H1 (cell line): Measurements from ENCODE around the gene MSH4. TPM values are rescaled to one million over a fixed set of nuclear protein-coding genes. Genes with fewer than 3 reads are reported as not detected.
"Not testable (repeated sequence)": the region's sequence is repeated elsewhere in the genome, so short reads cannot be mapped to it uniquely, and the experiment has no call there.

Experiments
- CTCF ChIA-PET: fragments of 300-600 bp; sonication (Branson Sonifier 250); formaldehyde crosslinking; loops from one replicate; lab custom pipeline; 2021; ENCODE audit not compliant: partially characterized antibody; lab: Charles Lee
- POLR2A ChIA-PET: fragments of 300-600 bp; sonication (Branson Sonifier 250); formaldehyde crosslinking; loops from one replicate; lab custom pipeline; 2021; ENCODE audit warnings: inconsistent platforms; ENCODE audit not compliant: partially characterized antibody; lab: Charles Lee
- DNase-seq, 2 experiments: peaks; one replicate each; pipeline versions ENCODE4 v3.0.0 to v3.0.0-alpha.2; 2010 to 2022; ENCODE audit warnings: low spot score in 2 of 2, low read depth in 1 of 2, mixed read lengths in 1 of 2
- FAIRE-seq: peaks from 2 replicates; lab custom pipeline; 2011; peaks lifted over from hg19 to GRCh38; lab: Jason Lieb, UNC
- H2AFZ ChIP-seq: 2 replicates; pipeline ENCODE4 v1.8.1; 2012; ENCODE audit warnings: low read length, inconsistent platforms
- H2AK5ac ChIP-seq: 2 replicates; pipeline ENCODE4 v1.6.1; 2013; ENCODE audit warnings: low read depth, low read length
- H2BK120ac ChIP-seq: replicated peaks from 2 replicates; pipeline ENCODE3; 2013; ENCODE audit warnings: low read depth, low read length, inconsistent platforms
- H2BK12ac ChIP-seq: 2 replicates; pipeline ENCODE4 v1.6.1; 2013; ENCODE audit warnings: low read depth, low read length
- H2BK15ac ChIP-seq: 2 replicates; pipeline ENCODE4 v1.6.1; 2013; ENCODE audit warnings: low read length
- H2BK20ac ChIP-seq: 2 replicates; pipeline ENCODE4 v1.6.1; 2013; ENCODE audit warnings: low read length
- H2BK5ac ChIP-seq: 2 replicates; pipeline ENCODE4 v1.6.1; 2013; ENCODE audit warnings: low read depth, low read length
- H3K14ac ChIP-seq: 2 replicates; pipeline ENCODE4 v1.6.1; 2013; ENCODE audit warnings: inconsistent platforms; ENCODE audit not compliant: insufficient read length
- H3K18ac ChIP-seq: 2 replicates; pipeline ENCODE4 v1.6.1; 2013; ENCODE audit warnings: low read length; ENCODE audit errors: extremely low read depth
- H3K23ac ChIP-seq: 2 replicates; pipeline ENCODE4 v1.6.1; 2013; ENCODE audit warnings: inconsistent platforms; ENCODE audit not compliant: insufficient read length
- H3K23me2 ChIP-seq: 2 replicates; pipeline ENCODE4 v1.6.1; 2013; ENCODE audit warnings: low read depth, low read length
- H3K27ac ChIP-seq: 2 replicates; pipeline ENCODE4 v1.6.1; 2011; ENCODE audit warnings: low read depth, low read length, inconsistent platforms
- H3K27me3 ChIP-seq, 4 experiments: replicated peaks in 1 of 4; 1 replicate in 1 of 4; 2 replicates in 3 of 4; pipeline versions ENCODE4 v1.6.1 to v1.8.1; 2011 to 2013; ENCODE audit warnings: low read length in 3 of 4, mild to moderate bottlenecking in 3 of 4, inconsistent platforms in 2 of 4, mixed read lengths in 2 of 4, moderate library complexity in 1 of 4; ENCODE audit not compliant: control insufficient read depth in 3 of 4, insufficient read depth in 3 of 4; ENCODE audit errors: extremely low read depth in 1 of 4
- H3K36me3 ChIP-seq, 4 experiments: 2 replicates each; pipeline versions ENCODE4 v1.6.1 to v1.8.1; 2011 to 2013; ENCODE audit warnings: mild to moderate bottlenecking in 4 of 4, low read length in 3 of 4, moderate library complexity in 2 of 4, control low read depth in 1 of 4, inconsistent platforms in 1 of 4; ENCODE audit not compliant: insufficient read depth in 4 of 4, control insufficient read depth in 2 of 4
- H3K4ac ChIP-seq: replicated peaks from 2 replicates; pipeline ENCODE3; 2013; ENCODE audit warnings: low read length, low read depth, mixed read lengths, inconsistent platforms; ENCODE audit not compliant: insufficient read length
- H3K4me1 ChIP-seq, 4 experiments: replicated peaks in 1 of 4; 1 replicate in 1 of 4; 2 replicates in 3 of 4; pipeline versions ENCODE4 v1.6.1 to v1.8.1; 2011 to 2013; ENCODE audit warnings: low read length in 3 of 4, inconsistent platforms in 2 of 4, mixed read lengths in 1 of 4; ENCODE audit not compliant: insufficient read depth in 4 of 4, control insufficient read depth in 3 of 4
- H3K4me2 ChIP-seq, 2 experiments: 2 replicates each; pipeline versions ENCODE4 v1.6.1 to v1.8.1; 2011 to 2013; ENCODE audit warnings: low read depth in 2 of 2, low read length in 2 of 2, control low read depth in 1 of 2, inconsistent platforms in 1 of 2, mild to moderate bottlenecking in 1 of 2; ENCODE audit not compliant: insufficient read depth in 1 of 2
- H3K4me3 ChIP-seq, 4 experiments: fragments of 200-600, 300-600 bp in 1 of 4; sonication (generic), shearing (Covaris generic), sonication (Bioruptor Twin) in 1 of 4; 2 replicates each; pipeline versions ENCODE4 v1.5.1 to v1.8.1; 2011 to 2016; ENCODE audit warnings: low read length in 4 of 4, low read depth in 3 of 4, control low read depth in 2 of 4, inconsistent platforms in 2 of 4, mild to moderate bottlenecking in 2 of 4, mixed read lengths in 1 of 4, moderate library complexity in 1 of 4; ENCODE audit not compliant: insufficient read depth in 2 of 4; ENCODE audit errors: extremely low read depth in 1 of 4
- H3K56ac ChIP-seq: replicated peaks from 2 replicates; pipeline ENCODE3; 2013; ENCODE audit warnings: low read depth, mild to moderate bottlenecking, mixed read lengths, low read length, inconsistent platforms; ENCODE audit not compliant: insufficient read length
- H3K79me1 ChIP-seq: 2 replicates; pipeline ENCODE4 v1.6.1; 2013; ENCODE audit warnings: low read depth, low read length, control low read depth
- H3K79me2 ChIP-seq, 2 experiments: 2 replicates each; pipeline versions ENCODE4 v1.6.1 to v1.8.1; 2012 to 2013; ENCODE audit warnings: low read length in 2 of 2, mild to moderate bottlenecking in 2 of 2, inconsistent platforms in 1 of 2; ENCODE audit not compliant: insufficient read depth in 2 of 2, control insufficient read depth in 1 of 2
- H3K9ac ChIP-seq, 4 experiments: replicated peaks in 1 of 4; 1 replicate in 1 of 4; 2 replicates in 3 of 4; pipeline versions ENCODE4 v1.6.1 to v1.8.1; 2011 to 2013; ENCODE audit warnings: low read depth in 3 of 4, low read length in 3 of 4, control low read depth in 2 of 4, mild to moderate bottlenecking in 2 of 4, moderate library complexity in 2 of 4, inconsistent platforms in 1 of 4; ENCODE audit errors: extremely low read depth in 1 of 4
- H3K9me3 ChIP-seq, 2 experiments: 2 replicates each; pipeline versions ENCODE4 v1.6.1 to v1.8.1; 2012 to 2013; ENCODE audit warnings: mild to moderate bottlenecking in 2 of 2, moderate library complexity in 2 of 2, control low read depth in 1 of 2, inconsistent platforms in 1 of 2, low read depth in 1 of 2, low read length in 1 of 2, mixed read lengths in 1 of 2; ENCODE audit not compliant: insufficient read depth in 2 of 2
- H4K20me1 ChIP-seq, 2 experiments: replicated peaks in 1 of 2; 2 replicates each; pipeline versions ENCODE3 to v1.8.1; 2011 to 2013; ENCODE audit warnings: inconsistent platforms in 2 of 2, low read length in 2 of 2, mild to moderate bottlenecking in 1 of 2; ENCODE audit not compliant: insufficient read depth in 2 of 2, control insufficient read depth in 1 of 2
- H4K5ac ChIP-seq: 2 replicates; pipeline ENCODE4 v1.6.1; 2013; ENCODE audit warnings: low read length, low read depth, mixed read lengths, inconsistent platforms; ENCODE audit not compliant: insufficient read length
- H4K8ac ChIP-seq: 2 replicates; pipeline ENCODE4 v1.8.0; 2013; ENCODE audit warnings: mild to moderate bottlenecking, moderate library complexity, low read length, inconsistent platforms; ENCODE audit not compliant: insufficient read depth; ENCODE audit errors: extremely low read depth
- H4K91ac ChIP-seq: replicated peaks from 2 replicates; pipeline ENCODE3; 2013; ENCODE audit warnings: low read length, mixed read lengths, inconsistent platforms; ENCODE audit not compliant: insufficient read length
- WGBS, 2 experiments: shearing (Covaris generic) in 1 of 2; methylation state at CpG; one replicate each; pipeline versions ENCODE4 v1.1.6 to v1.1.7; 2013 to 2015; ENCODE audit warnings: low lambda C conversion rate in 2 of 2, mixed read lengths in 2 of 2, inconsistent platforms in 1 of 2, low coverage in 1 of 2, missing lambda C conversion rate in 1 of 2; ENCODE audit not compliant: insufficient replicate concordance in 2 of 2, insufficient coverage in 1 of 2, insufficient read length in 1 of 2; ENCODE audit errors: extremely low coverage in 1 of 2, missing lambda C conversion rate in 1 of 2; 5-methylcytosine and 5-hydroxymethylcytosine counted together
- polyA plus RNA-seq, 7 experiments: library from polyadenylated mRNA; depleted of rRNA in 3 of 7; stranded (reverse) in 5 of 7; unstranded in 2 of 7; fragments of >200 nt in 5 of 7; fragments of 200-250 nt in 2 of 7; gene quantifications; 1 replicate in 5 of 7; 2 replicates in 1 of 7; 4 replicates in 1 of 7; pipeline versions ENCODE4 v1.2.1 to v1.2.3, GENCODE V29; 2011 to 2013; ENCODE audit warnings: missing spikeins in 2 of 7, mixed read lengths in 2 of 7
- total RNA-seq: library from RNA; stranded (reverse); fragmentation: NEBNext Ultra II Directional; extraction: Animal tissue kit (Norgen Biotek cat#: 25700); gene quantifications from 2 replicates; pipeline ENCODE4 v1.2.1, GENCODE V29; 2021

The MSH4 gene
- total and polyA plus RNA-seq, 2 of the 8 experiments (the other 6 are each of a cell fraction or from before 2014, with no cell fraction given): 0.03 to 0.22 TPM

DNA sequence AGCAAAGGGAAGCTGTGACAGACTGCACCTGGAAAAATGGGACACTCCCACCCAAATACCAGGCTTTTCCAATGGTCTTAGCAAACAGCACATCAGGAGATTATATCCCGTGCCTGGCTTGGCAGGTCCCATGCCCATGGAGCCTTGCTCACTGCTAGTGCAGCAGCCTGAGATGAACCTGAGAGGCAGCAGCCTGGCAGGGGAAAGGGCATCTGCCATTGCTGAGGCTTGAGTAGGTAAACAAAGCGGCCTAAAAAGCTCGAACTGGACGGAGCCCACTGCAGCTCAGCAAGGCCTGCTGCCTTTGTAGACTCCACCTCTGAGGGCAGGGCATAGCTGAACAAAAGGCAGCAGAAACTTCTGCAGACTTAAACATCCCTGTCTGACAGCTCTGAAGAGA is 18.9 kb upstream of the MSH4 start:
- H4K20me1 ChIP-seq, H2AK5ac ChIP-seq, H3K14ac ChIP-seq, H3K9me3 ChIP-seq, H3K4me1 ChIP-seq, FAIRE-seq, H4K91ac ChIP-seq, H2AFZ ChIP-seq, H2BK20ac ChIP-seq, H4K5ac ChIP-seq, H2BK120ac ChIP-seq, H3K18ac ChIP-seq, H3K79me1 ChIP-seq, H3K27me3 ChIP-seq, H3K9ac ChIP-seq, H3K79me2 ChIP-seq, H3K4me2 ChIP-seq, H2BK12ac ChIP-seq, H3K27ac ChIP-seq, H4K8ac ChIP-seq, CTCF ChIA-PET, H3K4ac ChIP-seq, H2BK15ac ChIP-seq, H3K36me3 ChIP-seq, H3K23me2 ChIP-seq, H3K56ac ChIP-seq, DNase-seq, H3K4me3 ChIP-seq, H2BK5ac ChIP-seq, H3K23ac ChIP-seq: not testable (repeated sequence)
- POLR2A ChIA-PET: interaction anchor here (1.0 to 2.4 kb wide), 3 partner anchors 8 to 11 kb away, joined by 3 to 12 read pairs (median 7); partner anchors contain the start of gene RABGGTB
- 65% methylated on average over 4 of the region's 4 CpGs; no CpG with 5 or more reads in 1 of the 2 experiments for WGBS, 2 experiments

- H3K56ac ChIP-seq, H3K79me2 ChIP-seq, CTCF ChIA-PET, H3K27ac ChIP-seq, H3K18ac ChIP-seq, H3K14ac ChIP-seq, H2BK15ac ChIP-seq, H3K9ac ChIP-seq, H3K27me3 ChIP-seq, H3K23ac ChIP-seq, H3K4me2 ChIP-seq, H4K91ac ChIP-seq, H4K5ac ChIP-seq, H4K20me1 ChIP-seq, H3K4me3 ChIP-seq, H3K36me3 ChIP-seq, H2BK120ac ChIP-seq, H3K23me2 ChIP-seq, POLR2A ChIA-PET, H4K8ac ChIP-seq, H3K4me1 ChIP-seq, FAIRE-seq, H3K79me1 ChIP-seq, H2AFZ ChIP-seq, H3K4ac ChIP-seq, H2BK5ac ChIP-seq, H2BK12ac ChIP-seq, DNase-seq, H2BK20ac ChIP-seq, H3K9me3 ChIP-seq, H2AK5ac ChIP-seq: not testable (repeated sequence)
- 93% methylated on average over 5 of the region's 5 CpGs; no CpG with 5 or more reads in 1 of the 2 experiments for WGBS, 2 experiments
Measured at GRCh38 chr1:75778694-75779093, 18.0 kb upstream of the MSH4 start.
